Left cardiac atrium (tissue), 4 donors: Measurements from ENCODE around the gene KITLG. TPM values are rescaled to one million over a fixed set of nuclear protein-coding genes. Genes with fewer than 3 reads are reported as not detected.
"Not testable (repeated sequence)": the region's sequence is repeated elsewhere in the genome, so short reads cannot be mapped to it uniquely, and the experiment has no call there.

Source experiments
- ATAC-seq, 2 donors: fragments of 200-7000 bp; cut with Tn5 transposase; one replicate each; pipeline ENCODE4 v1.9.1; 2020; ENCODE audit warnings: mild to moderate bottlenecking in 2 of 2, moderate library complexity in 2 of 2
- DNase-seq: peaks from one replicate; pipeline ENCODE4 v3.0.0-alpha.2; 2020
- intact Hi-C, 2 donors: fragments of 100-400 bp; cut with DNase I; formaldehyde crosslinking; loops; one replicate each; pipeline versions ENCODE4 v1.14.1 to v1.15.1; 2022 to 2023
- long read RNA-seq: library from polyadenylated mRNA; unstranded; transcript quantifications from one replicate; pipeline ENCODE4 v2.0.0, GENCODE V29; 2021
- total RNA-seq, 2 donors: library from RNA; stranded (reverse); fragmentation: NEBNext Ultra II Directional; extraction: Animal tissue kit (Norgen Biotek cat#: 25700); gene quantifications; one replicate each; pipeline ENCODE4 v1.2.1, GENCODE V29; 2021
- donor health status: DM: no; HTN: yes; CAD: no.
- donor health status: DM: no; HTN: yes; CAD: no; lungs with severe emphysema.
- donor health status: DM: yes; HTN: yes; CAD: no.
- donor health status: Dilated cardiomyopathy.

Gene KITLG, protein sequence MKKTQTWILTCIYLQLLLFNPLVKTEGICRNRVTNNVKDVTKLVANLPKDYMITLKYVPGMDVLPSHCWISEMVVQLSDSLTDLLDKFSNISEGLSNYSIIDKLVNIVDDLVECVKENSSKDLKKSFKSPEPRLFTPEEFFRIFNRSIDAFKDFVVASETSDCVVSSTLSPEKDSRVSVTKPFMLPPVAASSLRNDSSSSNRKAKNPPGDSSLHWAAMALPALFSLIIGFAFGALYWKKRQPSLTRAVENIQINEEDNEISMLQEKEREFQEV
- total RNA-seq: 10 to 100 TPM; 12.0 to 16.7 TPM
- long read RNA-seq, full-length matches to known transcripts: 1 of 3 reads
- long read RNA-seq, partial matches to known transcripts: 1 of 3 reads
- long read RNA-seq, other reads (novel, unspliced or antisense): 1 of 3 reads

DNA sequence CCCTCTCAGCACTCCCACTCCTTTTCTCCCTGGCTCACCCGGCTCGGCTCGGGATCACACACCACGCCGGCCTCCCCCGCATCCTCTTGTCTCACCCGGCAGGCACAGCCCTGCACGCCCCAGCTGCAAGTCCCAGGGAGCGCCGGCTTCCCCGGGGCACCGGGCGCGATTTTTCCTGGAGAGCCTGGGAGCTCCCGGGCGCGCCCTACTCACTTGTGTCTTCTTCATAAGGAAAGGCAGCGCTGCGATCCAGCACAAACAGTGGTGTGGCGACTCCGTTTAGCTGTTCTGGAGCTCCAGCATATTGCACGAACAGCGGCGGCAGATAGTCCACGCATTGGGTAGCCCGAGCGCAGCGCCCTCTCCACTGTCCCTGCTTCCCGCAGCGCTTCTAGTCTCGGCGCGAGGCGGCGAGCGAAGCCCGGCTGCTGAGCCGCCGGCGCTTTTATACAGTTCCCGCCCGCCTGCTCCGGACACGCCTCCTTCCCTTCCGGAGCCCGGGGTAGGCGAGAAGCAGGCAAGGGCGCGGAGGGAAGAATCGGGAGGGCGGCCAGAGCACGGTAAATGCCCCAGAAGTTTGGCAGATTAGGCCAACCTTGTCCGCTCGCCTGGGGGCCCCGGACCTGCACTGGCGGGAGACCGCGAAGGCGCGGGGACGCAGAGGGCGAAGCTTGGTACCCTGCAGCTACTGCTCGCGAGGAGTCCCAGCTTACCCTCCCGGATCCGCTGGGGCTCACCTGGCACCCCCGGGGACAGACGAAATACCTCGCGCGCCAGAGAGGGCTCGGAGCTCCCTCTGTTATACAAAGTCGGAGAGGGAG lies at the start of gene KITLG:
TSS of gene KITLG (minus strand) at position 421 of the 821 bp plus-strand sequence. CDS start at position 228, 193 bp downstream.
- ATAC-seq: peak; percentile 95 to 97
- intact Hi-C loops: loop anchor here in 1 of 2 donors (10.0 kb wide), 1 partner anchor 415 kb away; no protein-coding TSS in a partner anchor
- DNase-seq: peak; percentile 88

DNA sequence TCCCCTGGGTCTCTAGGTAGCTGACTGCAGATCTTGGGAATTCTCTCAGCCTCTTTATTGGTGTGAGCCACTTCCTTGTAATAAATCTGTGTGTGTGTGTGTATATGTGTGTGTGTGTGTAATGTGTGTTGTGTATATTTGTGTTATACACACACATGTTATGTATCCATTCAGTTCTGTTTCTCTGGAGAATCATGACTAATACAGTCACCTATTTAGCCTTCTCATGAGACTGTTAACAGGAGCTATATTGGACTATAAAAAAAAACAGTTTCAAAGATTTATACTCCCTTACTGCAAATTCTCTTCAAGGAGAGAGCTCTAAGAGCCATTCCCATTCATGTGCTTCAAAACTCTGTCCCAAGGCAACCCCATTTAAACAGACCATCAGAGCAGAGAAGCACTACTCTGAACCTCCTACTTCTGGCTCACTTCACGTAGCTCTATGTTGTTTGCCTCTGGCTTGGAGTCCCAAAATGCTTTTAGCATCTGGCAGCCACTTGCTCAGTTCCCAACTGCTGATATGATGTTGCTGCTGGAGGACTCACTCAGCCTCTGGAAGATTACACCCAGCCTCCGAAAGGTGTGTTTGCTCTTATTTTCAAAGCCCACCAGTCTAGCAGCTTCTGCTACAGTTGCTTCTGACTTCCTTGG lies 48.7 kb upstream of the KITLG start:
- ATAC-seq (peak; percentile 50 to 53), DNase-seq (no peak)
- intact Hi-C loops: no loop called here

DNA sequence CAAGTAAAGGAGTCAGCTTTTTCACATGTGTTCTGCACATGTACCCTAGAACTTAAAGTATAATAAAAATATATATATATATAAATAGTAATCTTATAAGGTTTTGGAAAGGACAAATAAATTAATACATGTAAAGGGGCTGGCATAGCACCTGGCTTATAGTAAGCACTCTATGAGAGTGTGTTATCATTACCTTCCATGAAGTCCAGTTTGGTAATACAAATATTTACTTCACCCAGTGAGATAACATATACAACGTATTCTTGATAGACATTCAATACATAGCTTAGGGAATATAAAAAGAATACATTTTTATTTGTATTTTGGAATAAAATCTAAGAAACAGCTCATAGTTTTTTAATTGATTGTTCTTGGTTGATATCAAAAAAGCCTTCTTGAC lies 47.8 kb upstream of the KITLG start:
- ATAC-seq, DNase-seq, intact Hi-C loops: not testable (repeated sequence)

DNA sequence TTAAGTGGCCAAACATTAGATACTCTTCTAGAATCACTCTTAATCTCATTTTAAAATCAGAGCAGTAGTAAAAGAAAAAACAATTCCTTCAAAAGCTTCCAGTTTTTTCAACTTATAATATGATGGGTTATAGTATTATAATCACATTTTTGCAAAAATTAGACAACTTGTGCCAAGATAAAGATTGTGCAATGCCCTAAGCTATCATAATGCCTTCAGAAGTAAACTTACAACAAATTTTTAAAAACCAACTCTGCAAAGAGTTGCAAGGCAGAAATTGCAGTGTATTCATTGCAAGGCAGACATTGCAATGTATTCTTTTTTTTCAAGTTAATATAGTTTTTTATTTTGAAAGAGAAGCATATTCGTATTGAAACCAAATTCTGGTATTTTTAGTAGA lies 47.2 kb upstream of the KITLG start:
- ATAC-seq: no peak
- intact Hi-C loops: no loop called here
- DNase-seq: no peak

DNA sequence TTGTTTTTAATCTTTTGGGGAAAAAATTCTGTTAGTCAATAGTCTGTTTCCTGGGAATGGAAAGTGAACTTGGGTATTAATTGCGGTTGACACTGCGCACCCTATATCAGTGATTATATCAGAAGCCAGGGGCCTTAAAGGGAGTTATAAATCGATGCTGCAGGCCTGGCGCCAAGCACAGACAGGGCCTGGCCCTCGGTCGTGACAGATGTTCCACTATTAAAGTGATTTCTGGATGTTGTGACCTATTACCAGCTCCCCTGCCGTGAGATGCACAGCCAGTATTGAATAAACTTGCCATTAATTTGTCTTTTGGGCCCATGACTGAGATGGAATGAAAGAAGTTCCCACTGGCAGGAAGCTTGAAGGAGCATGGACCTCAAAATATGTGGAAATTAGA lies 45.1 kb upstream of the KITLG start:
- intact Hi-C loops: no loop called here
- DNase-seq: no peak
- ATAC-seq: no peak

DNA sequence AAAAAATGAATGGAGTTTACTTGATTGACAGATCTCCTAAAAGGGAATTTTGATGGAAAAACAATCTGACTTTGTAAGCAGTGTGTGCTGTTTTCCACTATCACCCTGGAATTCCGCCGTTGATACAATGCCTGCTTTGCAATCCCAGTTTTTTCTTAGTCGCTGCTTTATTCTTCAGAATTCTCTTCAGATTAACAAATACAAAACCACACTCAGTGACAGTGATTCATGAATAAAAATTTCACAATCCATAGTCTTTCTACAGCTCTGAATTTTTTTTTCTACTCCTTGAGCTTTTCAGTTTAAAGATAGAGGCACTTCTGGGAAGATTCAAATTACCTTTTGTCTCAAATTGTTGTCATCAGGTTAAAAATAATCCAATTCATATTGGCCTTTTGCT lies 44.6 kb upstream of the KITLG start:
- DNase-seq: no peak
- intact Hi-C loops: no loop called here
- peak in 1 of 2 donors; percentile 24 for ATAC-seq

DNA sequence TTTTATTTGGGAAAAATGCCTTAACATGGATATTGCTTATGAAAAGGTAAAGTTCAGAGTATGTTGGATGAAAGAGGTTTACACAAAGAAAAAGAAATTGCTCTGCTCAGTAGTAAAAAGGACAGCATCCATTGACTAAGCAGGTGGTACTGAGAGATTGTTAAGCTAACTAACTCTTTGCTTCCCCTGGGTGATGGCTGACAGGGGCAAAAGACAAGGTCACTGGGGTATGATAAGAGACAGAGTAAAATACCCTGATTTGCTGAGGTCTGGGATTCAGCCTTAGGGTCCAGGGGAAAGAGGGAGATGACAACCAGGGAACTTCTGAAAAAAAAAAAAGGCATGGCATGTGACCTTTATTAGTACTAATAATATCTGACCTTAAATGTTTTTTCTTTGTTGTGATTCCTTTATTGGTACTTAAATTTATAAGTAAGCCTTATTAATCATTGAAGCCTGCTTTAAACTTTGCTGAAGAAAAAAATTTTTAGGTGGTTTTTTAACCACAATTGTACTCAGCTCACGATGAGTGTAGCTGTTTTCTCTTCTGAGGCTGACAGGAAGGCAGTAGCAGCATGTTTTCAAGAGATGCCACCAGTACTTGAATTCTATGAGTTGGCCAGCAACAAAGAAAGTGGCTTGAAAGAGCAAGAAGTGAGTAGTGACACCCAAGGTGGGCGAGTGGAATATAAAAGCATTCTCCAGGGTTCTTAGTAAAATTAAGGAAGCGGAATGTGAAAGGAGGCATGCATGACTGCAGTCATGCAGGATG lies 43.7 kb upstream of the KITLG start:
- ATAC-seq: no peak
- intact Hi-C loops: no loop called here

DNA sequence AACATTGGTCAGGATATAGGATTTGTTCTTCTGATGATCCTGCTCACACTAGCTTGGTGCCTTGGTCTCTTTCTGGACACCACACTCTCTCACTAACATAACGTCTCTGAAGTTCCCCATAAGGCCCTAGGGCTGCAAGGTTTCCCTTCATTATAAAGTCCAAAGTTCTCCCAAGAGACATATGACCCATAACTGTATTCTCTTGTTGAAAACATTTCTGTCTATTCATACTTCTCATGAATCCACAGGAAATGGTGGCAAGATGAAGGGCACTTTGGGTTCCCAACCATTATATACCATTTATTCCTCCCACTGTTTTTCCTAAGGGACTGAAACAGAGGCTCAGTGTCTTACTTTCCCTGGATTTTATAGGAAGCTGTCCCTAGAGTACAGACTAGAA lies 37.1 kb upstream of the KITLG start:
- DNase-seq: no peak
- no peak for ATAC-seq
- intact Hi-C loops: no loop called here

More for the DNA sequence above, 43.7 kb upstream of the KITLG start:
- DNase-seq: no peak

DNA sequence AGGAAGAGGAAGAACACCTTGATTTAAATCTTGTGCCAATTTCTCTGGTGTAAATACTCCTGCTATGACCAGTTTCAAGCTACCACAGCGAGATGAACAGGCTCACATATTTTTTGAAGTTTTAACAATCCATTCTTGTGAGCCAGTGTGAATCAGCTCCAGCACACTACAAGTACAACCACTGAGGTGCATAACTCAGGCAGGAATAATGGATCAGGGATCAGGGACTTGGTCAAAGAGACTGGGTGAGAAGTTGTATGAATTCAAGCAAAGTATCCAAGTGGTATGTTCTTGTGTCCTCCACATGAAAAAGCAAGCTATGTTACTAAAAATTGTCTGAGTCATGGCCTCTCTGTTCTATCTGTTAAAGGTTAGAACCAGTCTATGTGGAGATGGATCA lies 35.2 kb upstream of the KITLG start:
- DNase-seq: no peak
- intact Hi-C loops: no loop called here
- no peak for ATAC-seq

DNA sequence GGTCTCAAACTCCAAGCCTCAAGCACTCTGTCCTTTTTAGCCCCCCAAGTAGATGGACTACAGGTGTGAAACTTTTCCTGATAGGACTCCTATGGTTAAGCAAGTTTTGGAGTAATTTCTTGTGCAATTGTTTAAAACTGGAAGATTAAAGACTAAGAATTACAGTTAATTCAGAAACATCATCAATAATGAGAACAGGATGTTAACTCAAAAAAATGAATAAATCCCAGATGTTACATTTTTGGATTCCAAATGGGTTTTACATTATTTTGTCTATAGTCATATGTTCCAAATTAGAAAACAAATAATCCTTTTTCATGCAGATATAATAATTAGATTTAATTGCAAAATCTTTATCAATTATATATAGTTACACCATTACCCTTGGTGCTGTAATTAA lies 24.4 kb upstream of the KITLG start:
- intact Hi-C loops: no loop called here
- ATAC-seq (no peak), DNase-seq (no peak)

DNA sequence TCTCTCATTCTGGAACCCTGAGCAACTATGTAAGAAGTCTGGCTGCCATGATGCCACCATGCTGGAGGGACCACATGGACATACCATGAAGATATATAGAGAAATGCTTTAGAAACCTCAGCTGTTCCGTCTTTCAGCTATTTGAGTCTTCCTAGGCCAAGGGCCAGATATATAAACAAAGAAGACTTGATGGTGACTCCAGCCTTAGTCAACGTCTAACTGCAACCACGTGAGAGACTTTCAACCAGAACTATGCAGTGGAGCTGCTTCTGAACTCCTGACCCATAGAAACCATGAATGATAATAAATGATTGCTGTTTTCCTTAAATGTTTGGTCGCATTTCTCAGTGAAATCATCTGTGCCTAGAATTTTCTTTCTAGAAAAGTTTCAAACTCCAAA lies 20.0 kb upstream of the KITLG start:
- intact Hi-C loops: no loop called here
- DNase-seq (no peak), ATAC-seq (no peak)

DNA sequence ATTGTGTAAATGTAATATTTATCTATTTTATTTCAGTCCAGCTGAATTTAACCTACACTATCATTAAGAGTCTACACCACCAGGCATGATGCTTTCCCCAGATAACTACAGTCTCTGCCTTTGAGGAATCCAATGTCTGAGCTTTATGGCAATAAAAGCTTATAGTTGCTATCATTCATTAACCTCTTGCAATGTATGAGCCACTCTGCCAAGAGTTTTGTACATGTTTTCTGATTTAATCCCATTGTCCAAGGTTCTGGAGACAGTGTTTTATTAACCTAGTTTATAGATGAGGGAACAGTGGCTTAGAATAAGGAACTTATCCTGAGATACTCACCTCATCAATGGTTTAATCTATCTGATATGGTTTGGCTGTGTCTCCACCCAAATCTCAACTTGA lies 17.1 kb upstream of the KITLG start:
- DNase-seq: no peak
- ATAC-seq: no peak
- intact Hi-C loops: no loop called here

DNA sequence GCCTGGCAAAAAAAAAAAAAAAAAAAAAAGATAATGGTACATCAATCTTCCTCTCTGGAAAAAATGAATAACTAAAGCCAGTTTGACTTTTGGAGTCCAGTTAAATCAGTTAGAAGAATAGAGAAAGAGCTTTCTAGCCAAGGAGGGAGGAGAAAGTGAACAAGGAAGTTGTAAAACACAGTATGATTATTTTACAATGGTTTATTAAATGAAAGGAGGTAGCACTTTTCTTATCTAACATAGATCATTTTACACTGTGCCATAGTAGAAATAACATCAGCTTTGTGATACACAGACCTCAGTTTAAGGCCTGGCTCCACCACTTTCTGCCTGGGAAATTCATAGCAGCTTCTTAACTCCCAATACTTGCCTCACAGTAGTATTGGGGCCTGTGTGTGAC lies 15.4 kb upstream of the KITLG start:
- intact Hi-C loops: no loop called here
- ATAC-seq: no peak

DNA sequence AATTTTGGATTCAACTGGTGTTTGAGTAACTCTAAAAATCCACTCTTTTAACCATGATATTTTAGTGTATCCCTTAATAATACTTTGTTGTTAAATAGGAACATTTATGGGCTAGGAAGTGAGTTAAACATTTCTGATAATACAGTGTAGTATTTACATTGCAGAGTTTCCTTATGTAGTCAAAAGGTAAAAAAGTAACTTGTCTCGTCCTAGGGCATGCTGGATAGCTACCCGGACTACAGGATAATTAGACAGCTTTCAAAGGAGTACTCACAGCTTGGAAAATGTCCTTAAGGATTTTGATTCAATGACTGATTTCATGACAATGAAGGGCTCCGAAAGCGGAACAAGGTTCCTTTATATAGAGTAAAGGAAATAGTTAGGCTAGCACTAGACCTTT lies 14.5 kb upstream of the KITLG start:
- no peak for ATAC-seq
- no peak for DNase-seq
- intact Hi-C loops: no loop called here

More for the DNA sequence above, 15.4 kb upstream of the KITLG start:
- no peak for DNase-seq

DNA sequence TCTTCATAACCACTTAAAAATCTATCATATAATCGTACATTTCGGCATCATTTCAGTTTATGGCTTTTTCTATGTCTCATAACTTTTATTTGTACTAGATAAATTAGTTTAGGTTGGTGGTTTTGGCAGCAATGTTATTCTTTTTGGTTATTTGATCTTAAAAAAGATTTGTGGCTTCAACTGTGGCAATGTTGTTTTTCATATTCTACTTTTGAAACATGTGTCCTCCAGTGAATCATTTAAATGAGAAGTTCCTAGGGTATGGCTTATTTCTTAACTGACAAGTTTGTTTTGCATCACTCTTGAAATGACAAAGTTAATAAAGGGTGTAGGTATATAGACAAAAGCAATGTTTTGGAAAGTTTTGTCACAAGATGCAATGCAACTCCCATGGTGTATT lies 11.1 kb upstream of the KITLG start:
- intact Hi-C loops: no loop called here
- ATAC-seq: no peak

DNA sequence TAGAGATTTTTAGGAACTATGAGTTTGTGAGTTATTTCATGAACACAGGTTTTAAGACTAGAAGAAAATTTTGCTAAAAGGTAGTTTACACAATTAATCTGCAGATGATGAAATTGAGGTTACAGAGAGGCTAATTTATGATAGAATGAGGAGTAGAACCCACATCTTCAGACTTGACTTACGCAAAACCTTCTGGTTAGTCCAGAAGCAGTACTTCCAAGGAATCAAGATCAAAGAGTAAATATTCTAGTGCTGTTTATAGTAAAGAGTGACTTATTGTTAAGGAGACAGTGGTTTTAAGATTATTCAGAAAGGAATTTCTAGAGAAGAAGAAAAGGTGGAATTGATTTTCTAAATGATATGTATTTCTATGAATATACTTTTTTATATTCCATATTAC lies 10.6 kb upstream of the KITLG start:
- intact Hi-C loops: no loop called here
- ATAC-seq: no peak
- no peak for DNase-seq

More for the DNA sequence above, 11.1 kb upstream of the KITLG start:
- no peak for DNase-seq

DNA sequence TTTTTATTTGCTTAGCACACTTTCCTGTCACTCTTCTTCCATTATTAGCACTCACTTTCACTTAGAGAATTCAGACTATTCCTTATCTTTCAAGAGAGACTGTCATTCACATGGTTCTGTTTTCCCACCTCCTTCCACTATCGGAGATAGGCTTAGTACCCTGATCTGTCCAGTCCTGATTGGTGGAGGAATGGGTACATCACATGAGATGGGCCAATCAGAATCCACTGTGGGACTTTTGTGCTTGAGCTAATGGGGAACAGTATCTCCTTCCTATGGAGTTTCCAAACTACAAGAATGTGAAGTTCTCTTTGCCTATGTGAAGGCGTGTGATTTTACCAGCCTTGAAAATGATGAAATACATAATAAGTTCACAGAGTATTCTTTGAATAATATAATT lies 4.8 kb upstream of the KITLG start:
- DNase-seq: no peak
- no peak for ATAC-seq
- intact Hi-C loops: loop anchor here in 1 of 2 donors (10.0 kb wide), 1 partner anchor 410 kb away; no protein-coding TSS in a partner anchor

DNA sequence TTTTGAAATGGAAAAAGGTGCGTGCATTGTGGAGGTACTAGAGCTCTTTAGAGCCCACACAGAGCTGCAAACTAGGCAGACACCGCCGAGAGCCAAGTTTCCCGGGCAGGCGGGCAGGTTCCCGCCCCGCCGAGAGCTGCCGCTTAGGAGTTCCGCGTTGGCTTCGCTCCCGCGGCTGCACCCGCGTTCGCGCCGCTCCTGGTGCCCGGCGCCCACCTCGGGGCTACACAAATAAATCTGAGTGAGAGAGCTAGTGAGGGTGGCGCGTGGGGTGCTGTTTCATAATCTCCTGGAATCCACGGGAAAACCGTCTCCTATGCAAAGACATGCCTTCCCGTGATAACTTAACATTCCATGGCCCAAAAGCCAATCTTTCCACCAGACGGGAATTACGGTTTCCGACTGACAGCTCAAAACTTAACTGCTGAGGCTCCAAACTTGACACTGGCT lies 645 bp downstream of the KITLG start:
- intact Hi-C loops: loop anchor here in 1 of 2 donors (10.0 kb wide), 1 partner anchor 415 kb away; no protein-coding TSS in a partner anchor
- ATAC-seq (peak; percentile 58 to 78), DNase-seq (peak; percentile 58)

DNA sequence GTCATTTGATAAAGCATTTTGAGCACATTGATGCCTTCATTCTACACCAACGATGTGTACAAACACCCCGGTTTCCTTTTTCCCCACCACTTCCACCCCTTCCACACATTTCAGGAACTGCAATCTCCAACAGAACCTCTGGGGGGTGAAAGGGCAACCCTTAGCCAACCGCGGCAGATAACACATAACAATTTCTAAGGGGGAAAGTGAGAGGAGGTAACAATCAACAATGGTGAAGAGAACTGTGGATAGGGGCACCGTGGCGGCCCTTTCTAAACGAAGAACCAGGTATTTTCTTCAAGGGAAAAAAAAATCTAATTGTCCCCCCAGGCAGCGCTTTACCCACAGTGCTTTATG lies 1.1 kb downstream of the KITLG start:
- intact Hi-C loops: no loop called here
- ATAC-seq (peak in 1 of 2 donors; percentile 33), DNase-seq (peak; percentile 30)
